Loucy (cell line): ENCODE data around the gene VKORC1.
A peak's percentile ranks its signal among the peaks of the same experiment; 100 is the strongest.

Source experiments
- H2AFZ ChIP-seq: fragments of 200-600 bp; sonication (generic); 2 replicates; pipeline ENCODE4 v1.6.0; 2016; ENCODE audit warnings: antibody characterized with exemption, mild to moderate bottlenecking, low read length, moderate library complexity
- H3F3A ChIP-seq: fragments of 200-600 bp; 2 replicates; pipeline ENCODE4 v1.6.0; 2016; ENCODE audit warnings: antibody characterized with exemption, low read depth, mild to moderate bottlenecking
- H3K27me3 ChIP-seq: fragments of 200-600 bp; sonication (generic); 2 replicates; pipeline ENCODE4 v1.6.1; 2014; ENCODE audit warnings: low read length, mild to moderate bottlenecking; ENCODE audit not compliant: insufficient read depth, poor library complexity, severe bottlenecking
- H3K36me3 ChIP-seq: fragments of 200-600 bp; sonication (generic); 2 replicates; pipeline ENCODE4 v1.6.1; 2016; ENCODE audit warnings: low read length; ENCODE audit not compliant: insufficient read depth
- H3K4me1 ChIP-seq: fragments of 200-600 bp; sonication (generic); 2 replicates; pipeline ENCODE4 v1.5.1; 2014; ENCODE audit warnings: low read length, mild to moderate bottlenecking; ENCODE audit not compliant: insufficient read depth, poor library complexity, severe bottlenecking
- H3K4me2 ChIP-seq: fragments of 200-600 bp; sonication (generic); 2 replicates; pipeline ENCODE4 v1.6.0; 2014; ENCODE audit warnings: antibody characterized with exemption, low read length, low read depth, mild to moderate bottlenecking; ENCODE audit not compliant: poor library complexity, severe bottlenecking
- H3K4me3 ChIP-seq: fragments of 200-600 bp; sonication (generic); 2 replicates; pipeline ENCODE4 v1.5.1; 2014; ENCODE audit warnings: low read length, mild to moderate bottlenecking, mixed read lengths; ENCODE audit not compliant: poor library complexity, severe bottlenecking
- H3K79me2 ChIP-seq: fragments of 200-600 bp; sonication (generic); 2 replicates; pipeline ENCODE4 v1.6.1; 2014; ENCODE audit warnings: low read length; ENCODE audit not compliant: insufficient read depth
- H3K9ac ChIP-seq: fragments of 200-600 bp; sonication (generic); 2 replicates; pipeline ENCODE4 v1.6.0; 2014; ENCODE audit warnings: mild to moderate bottlenecking, low read depth, low read length, moderate library complexity; ENCODE audit not compliant: poor library complexity, severe bottlenecking
- H3K9me2 ChIP-seq: fragments of 200-600 bp; sonication (generic); replicated peaks from 2 replicates; pipeline ENCODE4 v1.6.1; 2016; ENCODE audit warnings: low read depth, low read length, mixed read lengths
- H3K9me3 ChIP-seq: fragments of 200-600 bp; sonication (generic); 2 replicates; pipeline ENCODE4 v1.6.1; 2014; ENCODE audit warnings: mild to moderate bottlenecking, antibody characterized with exemption, low read length, low read depth; ENCODE audit not compliant: insufficient read depth
- H4K20me1 ChIP-seq: fragments of 200-600 bp; sonication (generic); 2 replicates; pipeline ENCODE4 v1.6.0; 2014; ENCODE audit warnings: antibody characterized with exemption, low read length, mild to moderate bottlenecking; ENCODE audit not compliant: insufficient read depth, poor library complexity, severe bottlenecking
- EZH2phosphoT487 ChIP-seq: fragments of 200-600 bp; IDR thresholded peaks from 2 replicates; pipeline ENCODE4 v1.6.1; 2018; ENCODE audit warnings: antibody characterized with exemption, mild to moderate bottlenecking, moderate library complexity, borderline replicate concordance
- TF ChIP-seq, protein P1 (sequence below): fragments of 200-600 bp; sonication (generic); conservative IDR thresholded peaks from 2 replicates; pipeline ENCODE4 v1.5.1; 2014; ENCODE audit warnings: mild to moderate bottlenecking, antibody characterized with exemption, low read length

VKORC1 gene

DNA sequence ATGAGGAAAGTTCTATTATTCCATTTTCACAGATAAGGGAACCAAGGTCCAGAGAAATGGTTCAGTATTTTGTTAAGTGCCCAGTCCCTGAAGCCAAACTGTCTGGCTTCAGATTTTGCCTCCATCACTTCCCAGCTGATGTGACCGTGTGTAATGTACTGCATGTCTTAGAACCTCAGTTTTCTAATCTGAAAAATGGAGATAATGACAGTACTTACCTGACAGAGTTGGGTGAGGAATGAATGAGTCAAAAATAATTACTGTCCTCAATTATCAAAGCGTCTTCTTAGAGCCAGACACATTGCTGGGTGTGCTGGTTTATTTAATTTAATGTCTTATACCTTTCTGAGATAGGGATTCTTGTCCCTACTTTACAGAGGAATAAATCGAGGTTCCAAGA is 27.3 kb downstream of the VKORC1 start:
- Histone ChIP-seq H3K79me2 (peaks cover 52% of the 10 kb centered on the region), H3K4me3 (no peak overlapping the region), H3K36me3 (peaks cover 8% of the 10 kb centered on the region; the same call in 1 of the 2 replicates), H3K9me3 (no peaks in the 10 kb centered on the region), H2AFZ (no peak overlapping the region), H3K9me2 (no peaks in the 10 kb centered on the region), H3F3A (0 out of 2 replicates have a peak, but pooled peaks cover 5% of the 10 kb centered on the region), H3K9ac (no peak overlapping the region), H3K27me3 (no peaks in the 10 kb centered on the region), H3K4me1 (peaks cover 42% of the 10 kb centered on the region), H3K4me2 (no peak overlapping the region), H4K20me1 (peaks cover 17% of the 10 kb centered on the region)
- TF ChIP-seq EZH2phosphoT487 = no peak
- TF ChIP-seq, protein P1, sequence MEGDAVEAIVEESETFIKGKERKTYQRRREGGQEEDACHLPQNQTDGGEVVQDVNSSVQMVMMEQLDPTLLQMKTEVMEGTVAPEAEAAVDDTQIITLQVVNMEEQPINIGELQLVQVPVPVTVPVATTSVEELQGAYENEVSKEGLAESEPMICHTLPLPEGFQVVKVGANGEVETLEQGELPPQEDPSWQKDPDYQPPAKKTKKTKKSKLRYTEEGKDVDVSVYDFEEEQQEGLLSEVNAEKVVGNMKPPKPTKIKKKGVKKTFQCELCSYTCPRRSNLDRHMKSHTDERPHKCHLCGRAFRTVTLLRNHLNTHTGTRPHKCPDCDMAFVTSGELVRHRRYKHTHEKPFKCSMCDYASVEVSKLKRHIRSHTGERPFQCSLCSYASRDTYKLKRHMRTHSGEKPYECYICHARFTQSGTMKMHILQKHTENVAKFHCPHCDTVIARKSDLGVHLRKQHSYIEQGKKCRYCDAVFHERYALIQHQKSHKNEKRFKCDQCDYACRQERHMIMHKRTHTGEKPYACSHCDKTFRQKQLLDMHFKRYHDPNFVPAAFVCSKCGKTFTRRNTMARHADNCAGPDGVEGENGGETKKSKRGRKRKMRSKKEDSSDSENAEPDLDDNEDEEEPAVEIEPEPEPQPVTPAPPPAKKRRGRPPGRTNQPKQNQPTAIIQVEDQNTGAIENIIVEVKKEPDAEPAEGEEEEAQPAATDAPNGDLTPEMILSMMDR = no peak

DNA sequence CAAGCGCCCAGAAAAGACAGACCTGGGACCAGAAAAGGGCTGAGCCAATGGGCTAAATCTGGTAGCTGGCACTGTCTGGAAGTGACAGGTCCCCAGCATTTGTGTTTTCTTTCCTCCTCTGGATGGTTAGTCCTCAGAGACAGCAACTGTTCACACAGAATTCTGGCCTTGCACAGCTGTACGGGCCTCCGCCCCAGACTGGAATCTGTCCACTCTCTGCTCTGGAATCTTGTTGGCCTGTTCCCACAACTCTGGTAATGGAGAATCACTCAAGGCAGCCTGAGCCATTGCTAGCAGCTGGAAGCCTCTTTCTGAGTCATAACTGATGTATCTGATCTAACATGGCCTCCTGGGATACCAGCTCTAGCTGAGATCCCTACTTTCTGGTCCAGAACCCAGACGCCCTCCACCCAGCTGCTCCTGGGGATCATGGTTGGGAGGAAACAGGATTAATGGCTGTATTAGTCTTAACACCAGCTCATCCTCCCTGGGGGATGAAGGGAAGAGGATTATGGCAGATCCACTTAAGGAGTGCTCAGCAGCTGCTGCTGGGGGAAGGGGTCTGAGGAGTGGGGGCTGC is 29.6 kb downstream of the VKORC1 start:
- Histone ChIP-seq H3K9me3 (no peaks in the 10 kb centered on the region), H3K36me3 (peaks cover 31% of the 10 kb centered on the region; the same call in 1 of the 2 replicates), H3K9ac (peak overlapping the region; percentile 45)

DNA sequence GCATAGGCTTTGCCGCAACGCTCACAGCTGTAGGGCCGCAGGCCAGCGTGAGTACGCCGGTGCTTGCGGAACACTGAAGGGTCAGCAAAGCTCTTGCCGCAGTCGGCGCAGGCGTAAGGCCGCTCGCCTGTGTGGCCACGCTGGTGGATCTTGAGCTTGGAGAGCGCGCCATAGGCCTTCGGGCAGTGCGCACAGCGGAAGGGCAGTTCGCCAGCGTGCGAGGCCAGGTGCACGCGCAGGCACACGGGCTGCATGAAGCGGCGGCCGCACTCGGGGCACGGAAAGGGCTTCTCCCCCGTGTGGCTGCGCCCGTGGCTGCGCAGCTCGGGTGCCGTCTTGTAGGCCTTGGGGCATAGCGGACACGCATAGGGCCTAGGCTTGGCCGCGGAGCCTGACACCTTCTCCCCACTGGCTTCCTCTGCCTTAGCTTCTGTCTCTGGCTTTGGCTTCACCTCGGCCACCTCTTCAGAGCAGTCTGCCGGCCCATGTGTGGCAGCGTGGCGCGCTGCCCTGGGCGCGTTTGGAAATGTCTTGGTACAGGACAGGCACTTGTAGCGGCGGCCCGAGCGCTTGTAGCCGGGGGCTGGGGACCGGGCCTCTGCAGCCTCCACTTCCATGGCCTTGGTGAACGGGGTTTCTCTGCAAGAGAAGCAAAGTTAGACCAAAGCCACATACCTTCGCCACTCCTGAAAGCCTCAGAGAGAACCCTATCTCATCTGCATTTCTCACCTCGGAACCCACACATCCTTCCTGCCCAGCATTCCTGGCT is 30.6 kb downstream of the VKORC1 start:
- Histone ChIP-seq H3F3A (0 out of 2 replicates have a peak, but pooled peaks cover 5% of the 10 kb centered on the region), H3K4me3 (peak overlapping the region; percentile 37), H3K4me2 (peak overlapping the region; percentile 75), H3K9me3 (no peaks in the 10 kb centered on the region), H3K4me1 (peaks cover 27% of the 10 kb centered on the region), H3K36me3 (peaks cover 36% of the 10 kb centered on the region; the same call in 1 of the 2 replicates), H3K9ac (peak overlapping the region; percentile 45), H3K79me2 (peaks cover 33% of the 10 kb centered on the region; the same call in 1 of the 2 replicates), H3K27me3 (no peaks in the 10 kb centered on the region), H4K20me1 (peaks cover 8% of the 10 kb centered on the region), H3K9me2 (no peaks in the 10 kb centered on the region), H2AFZ (no peak overlapping the region)
- TF ChIP-seq EZH2phosphoT487 = no peak
- TF ChIP-seq, protein P1 = no peak

More for the DNA sequence above, 29.6 kb downstream of the VKORC1 start:
- Histone ChIP-seq H3K4me2 (peak overlapping the region; percentile 75), H3K27me3 (no peaks in the 10 kb centered on the region), H3K9me2 (no peaks in the 10 kb centered on the region), H4K20me1 (peaks cover 8% of the 10 kb centered on the region), H2AFZ (no peak overlapping the region), H3F3A (0 out of 2 replicates have a peak, but pooled peaks cover 5% of the 10 kb centered on the region), H3K4me1 (peaks cover 30% of the 10 kb centered on the region), H3K79me2 (peaks cover 38% of the 10 kb centered on the region; the same call in 1 of the 2 replicates), H3K4me3 (peak overlapping the region; percentile 37)
- TF ChIP-seq EZH2phosphoT487 = no peak
- TF ChIP-seq, protein P1 = no peak
